ENCODE measurements around the gene CYSTM1.

Gene CYSTM1

GRCh38 chr5:140136624-140137023 lies 38.4 kb upstream of the CYSTM1 start:
- Histone ChIP-seq H3K36me3 (ENCODE audit: control insufficient read depth in 2 of 2, insufficient read depth in 2 of 2, low read length in 2 of 2) (no peaks in the 10 kb centered on the region), H3K4me1 (ENCODE audit: control insufficient read depth in 2 of 2, insufficient read depth in 2 of 2, low read length in 2 of 2) (no peaks in the 10 kb centered on the region)

GRCh38 chr5:140140435-140140834 lies 34.6 kb upstream of the CYSTM1 start:
- H3K27ac ChIP-seq (ENCODE audit: low read depth in 2 of 2, low read length in 2 of 2): no peak overlapping the region
- H3K27me3 ChIP-seq (ENCODE audit: control insufficient read depth in 2 of 2, insufficient read depth in 2 of 2, low read length in 2 of 2): no peaks in the 10 kb centered on the region
- H3K36me3 ChIP-seq (ENCODE audit: control insufficient read depth in 2 of 2, insufficient read depth in 2 of 2, low read length in 2 of 2): no peaks in the 10 kb centered on the region
- no peak overlapping the region for H3K9ac ChIP-seq (ENCODE audit: low read depth in 1 of 2, low read length in 2 of 2)
- peaks cover 3 to 4% of the 10 kb centered on the region in 2 donors for H3K4me1 ChIP-seq (ENCODE audit: control insufficient read depth in 2 of 2, insufficient read depth in 2 of 2, low read length in 2 of 2)
- no peak overlapping the region for H3K4me3 ChIP-seq (ENCODE audit: low read length in 2 of 2)
- no peaks in the 10 kb centered on the region for H3K9me3 ChIP-seq (ENCODE audit: control insufficient read depth in 2 of 2, low read length in 2 of 2)

More at GRCh38 chr5:140136624-140137023, 38.4 kb upstream of the CYSTM1 start:
- H3K27me3 ChIP-seq (ENCODE audit: control insufficient read depth in 2 of 2, insufficient read depth in 2 of 2, low read length in 2 of 2): no peaks in the 10 kb centered on the region
- H3K27ac ChIP-seq (ENCODE audit: low read depth in 2 of 2, low read length in 2 of 2): no peak overlapping the region
- H3K4me3 ChIP-seq (ENCODE audit: low read length in 2 of 2): no peak overlapping the region
- no peak overlapping the region for H3K9ac ChIP-seq (ENCODE audit: low read depth in 1 of 2, low read length in 2 of 2)
- no peaks in the 10 kb centered on the region for H3K9me3 ChIP-seq (ENCODE audit: control insufficient read depth in 2 of 2, low read length in 2 of 2)

- no peak overlapping the region for H3K4me3 ChIP-seq (ENCODE audit: low read length in 2 of 2)
- peaks cover 9 to 10% of the 10 kb centered on the region in 2 donors for H3K4me1 ChIP-seq (ENCODE audit: control insufficient read depth in 2 of 2, insufficient read depth in 2 of 2, low read length in 2 of 2)
- no peaks in the 10 kb centered on the region for H3K36me3 ChIP-seq (ENCODE audit: control insufficient read depth in 2 of 2, insufficient read depth in 2 of 2, low read length in 2 of 2)
- H3K27ac ChIP-seq (ENCODE audit: low read depth in 2 of 2, low read length in 2 of 2): no peak overlapping the region
- H3K9ac ChIP-seq (ENCODE audit: low read depth in 1 of 2, low read length in 2 of 2): no peak overlapping the region
- H3K9me3 ChIP-seq (ENCODE audit: control insufficient read depth in 2 of 2, low read length in 2 of 2): no peaks in the 10 kb centered on the region
- H3K27me3 ChIP-seq (ENCODE audit: control insufficient read depth in 2 of 2, insufficient read depth in 2 of 2, low read length in 2 of 2): no peaks in the 10 kb centered on the region
These were observed 33.7 kb upstream of the CYSTM1 start for GRCh38 chr5:140141241-140141640.

- no peaks in the 10 kb centered on the region for H3K9me3 ChIP-seq (ENCODE audit: control insufficient read depth in 2 of 2, low read length in 2 of 2)
- no peak overlapping the region for H3K27ac ChIP-seq (ENCODE audit: low read depth in 2 of 2, low read length in 2 of 2)
- H3K9ac ChIP-seq (ENCODE audit: low read depth in 1 of 2, low read length in 2 of 2): no peak overlapping the region
- no peaks in the 10 kb centered on the region for H3K36me3 ChIP-seq (ENCODE audit: control insufficient read depth in 2 of 2, insufficient read depth in 2 of 2, low read length in 2 of 2)
- peaks cover 9 to 12% of the 10 kb centered on the region in 2 donors for H3K4me1 ChIP-seq (ENCODE audit: control insufficient read depth in 2 of 2, insufficient read depth in 2 of 2, low read length in 2 of 2)
- no peaks in the 10 kb centered on the region for H3K27me3 ChIP-seq (ENCODE audit: control insufficient read depth in 2 of 2, insufficient read depth in 2 of 2, low read length in 2 of 2)
- no peak overlapping the region for H3K4me3 ChIP-seq (ENCODE audit: low read length in 2 of 2)
These were observed 32.7 kb upstream of the CYSTM1 start for GRCh38 chr5:140142246-140142645.

DNA sequence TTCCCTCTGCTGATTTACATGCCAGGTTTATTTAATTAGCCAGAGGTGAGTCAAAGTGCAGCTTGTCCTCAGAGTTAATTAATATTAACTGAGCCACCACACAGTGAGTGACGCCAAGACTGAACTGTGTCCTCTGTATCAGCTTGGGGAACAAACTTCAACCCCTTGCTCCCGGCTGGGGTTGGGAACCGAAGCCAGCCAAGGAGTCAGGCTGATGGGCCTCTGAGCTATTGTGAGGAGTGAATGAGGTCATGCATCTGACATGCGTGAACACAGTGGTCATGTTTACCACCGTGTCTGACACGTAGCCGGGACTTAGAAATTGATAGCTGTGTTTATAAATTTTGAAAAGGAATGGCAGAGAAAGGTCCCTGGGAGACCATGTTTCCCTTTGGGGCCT lies 32.1 kb upstream of the CYSTM1 start:
- Histone ChIP-seq H3K4me1 (ENCODE audit: control insufficient read depth in 2 of 2, insufficient read depth in 2 of 2, low read length in 2 of 2) (peaks cover 9 to 12% of the 10 kb centered on the region in 2 donors), H3K9me3 (ENCODE audit: control insufficient read depth in 2 of 2, low read length in 2 of 2) (no peaks in the 10 kb centered on the region), H3K36me3 (ENCODE audit: control insufficient read depth in 2 of 2, insufficient read depth in 2 of 2, low read length in 2 of 2) (no peaks in the 10 kb centered on the region), H3K27ac (ENCODE audit: low read depth in 2 of 2, low read length in 2 of 2) (no peak overlapping the region), H3K9ac (ENCODE audit: low read depth in 1 of 2, low read length in 2 of 2) (no peak overlapping the region), H3K27me3 (ENCODE audit: control insufficient read depth in 2 of 2, insufficient read depth in 2 of 2, low read length in 2 of 2) (no peaks in the 10 kb centered on the region), H3K4me3 (ENCODE audit: low read length in 2 of 2) (no peak overlapping the region)

- Histone ChIP-seq H3K27me3 (ENCODE audit: control insufficient read depth in 2 of 2, insufficient read depth in 2 of 2, low read length in 2 of 2) (no peaks in the 10 kb centered on the region), H3K4me3 (ENCODE audit: low read length in 2 of 2) (no peak overlapping the region), H3K36me3 (ENCODE audit: control insufficient read depth in 2 of 2, insufficient read depth in 2 of 2, low read length in 2 of 2) (no peaks in the 10 kb centered on the region), H3K4me1 (ENCODE audit: control insufficient read depth in 2 of 2, insufficient read depth in 2 of 2, low read length in 2 of 2) (peaks cover 9 to 12% of the 10 kb centered on the region in 2 donors), H3K9me3 (ENCODE audit: control insufficient read depth in 2 of 2, low read length in 2 of 2) (no peaks in the 10 kb centered on the region), H3K27ac (ENCODE audit: low read depth in 2 of 2, low read length in 2 of 2) (no peak overlapping the region), H3K9ac (ENCODE audit: low read depth in 1 of 2, low read length in 2 of 2) (no peak overlapping the region)
These were observed 31.3 kb upstream of the CYSTM1 start for GRCh38 chr5:140143521-140144258.

DNA sequence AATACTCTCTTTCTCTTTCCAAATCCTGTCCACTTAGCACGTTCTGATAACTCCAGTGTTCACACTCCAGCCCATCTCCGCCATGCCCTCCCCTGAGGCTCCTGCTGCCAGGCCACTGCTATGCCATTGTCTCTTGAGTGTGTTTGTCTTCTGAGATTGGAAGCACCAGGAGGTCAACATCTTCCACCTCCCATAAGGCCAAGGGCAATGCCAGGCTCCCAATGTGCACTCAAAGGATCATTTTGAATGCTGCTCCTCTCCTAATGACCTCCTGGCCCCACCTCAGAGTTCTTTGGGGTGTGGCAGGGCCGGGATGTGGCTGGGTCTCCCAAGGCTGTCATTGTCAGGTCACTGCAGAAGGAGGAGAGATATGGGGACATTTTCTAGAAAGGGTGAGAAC lies 29.7 kb upstream of the CYSTM1 start:
- Histone ChIP-seq H3K27ac (ENCODE audit: low read depth in 2 of 2, low read length in 2 of 2) (no peak overlapping the region), H3K4me1 (ENCODE audit: control insufficient read depth in 2 of 2, insufficient read depth in 2 of 2, low read length in 2 of 2) (peaks cover 9 to 12% of the 10 kb centered on the region in 2 donors)

DNA sequence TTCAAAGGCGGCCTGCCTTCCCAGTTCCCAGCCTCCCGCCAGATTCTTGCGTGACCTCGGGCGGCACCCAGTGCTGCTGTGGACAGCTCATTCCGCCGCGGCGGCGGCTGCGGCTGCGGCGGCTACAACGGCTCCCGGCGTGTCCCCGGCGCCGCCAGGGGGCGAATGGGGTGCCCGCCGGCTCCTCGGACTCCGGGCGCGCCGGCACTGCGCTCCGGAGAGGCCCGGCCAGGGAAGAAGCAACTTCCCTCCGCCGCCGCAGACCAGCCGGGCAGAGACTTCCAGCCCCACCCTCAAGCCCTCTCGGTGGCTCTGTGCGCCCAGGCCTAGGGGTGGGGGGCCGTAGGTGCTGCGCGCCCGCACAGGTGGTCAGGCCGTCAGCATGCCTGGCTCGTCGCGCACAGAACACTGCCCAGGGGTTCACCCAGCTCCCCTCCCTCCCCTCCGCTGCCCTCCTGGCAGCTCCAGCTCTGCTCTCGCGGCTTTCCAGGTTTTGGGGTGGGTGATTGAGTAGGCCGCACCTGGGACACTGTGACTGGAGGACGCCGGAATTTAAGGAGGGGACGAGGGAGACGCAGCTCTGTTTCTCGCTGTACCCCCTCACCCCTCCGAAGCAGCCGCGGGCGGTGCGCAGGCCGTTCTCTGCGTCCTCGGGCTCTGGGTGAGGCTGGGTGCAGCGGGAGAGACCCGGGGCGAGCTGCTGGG lies 29.0 kb upstream of the CYSTM1 start:
- Histone ChIP-seq H3K4me1 (ENCODE audit: control insufficient read depth in 2 of 2, insufficient read depth in 2 of 2, low read length in 2 of 2) (peaks cover 9 to 12% of the 10 kb centered on the region in 2 donors), H3K27ac (ENCODE audit: low read depth in 2 of 2, low read length in 2 of 2) (no peak overlapping the region), H3K36me3 (ENCODE audit: control insufficient read depth in 2 of 2, insufficient read depth in 2 of 2, low read length in 2 of 2) (no peaks in the 10 kb centered on the region), H3K27me3 (ENCODE audit: control insufficient read depth in 2 of 2, insufficient read depth in 2 of 2, low read length in 2 of 2) (no peaks in the 10 kb centered on the region), H3K4me3 (ENCODE audit: low read length in 2 of 2) (peak overlapping the region; percentile 39 to 40), H3K9me3 (ENCODE audit: control insufficient read depth in 2 of 2, low read length in 2 of 2) (no peaks in the 10 kb centered on the region), H3K9ac (ENCODE audit: low read depth in 1 of 2, low read length in 2 of 2) (no peak overlapping the region)

More for the DNA sequence above, 29.7 kb upstream of the CYSTM1 start:
- Histone ChIP-seq H3K9me3 (ENCODE audit: control insufficient read depth in 2 of 2, low read length in 2 of 2) (no peaks in the 10 kb centered on the region), H3K4me3 (ENCODE audit: low read length in 2 of 2) (peak overlapping the region; percentile 25 to 39), H3K27me3 (ENCODE audit: control insufficient read depth in 2 of 2, insufficient read depth in 2 of 2, low read length in 2 of 2) (no peaks in the 10 kb centered on the region), H3K36me3 (ENCODE audit: control insufficient read depth in 2 of 2, insufficient read depth in 2 of 2, low read length in 2 of 2) (no peaks in the 10 kb centered on the region), H3K9ac (ENCODE audit: low read depth in 1 of 2, low read length in 2 of 2) (no peak overlapping the region)

DNA sequence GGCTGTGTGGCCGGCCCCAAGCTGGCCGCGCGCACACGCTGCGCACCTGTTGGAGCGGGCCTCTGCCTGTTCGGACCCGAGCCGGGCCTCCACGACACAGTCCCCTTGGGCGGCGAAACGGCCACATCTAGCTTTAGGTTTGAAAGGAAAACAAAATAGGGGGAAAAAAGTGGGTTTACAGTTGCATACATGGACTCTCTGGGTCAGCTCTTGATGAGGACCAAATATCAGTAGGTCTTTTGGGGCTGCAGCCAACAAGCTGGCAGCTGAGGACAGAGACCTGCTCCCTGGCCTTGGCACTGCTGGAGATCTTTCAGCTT lies 28.5 kb upstream of the CYSTM1 start:
- H3K4me3 ChIP-seq (ENCODE audit: low read length in 2 of 2): no peak overlapping the region
- no peaks in the 10 kb centered on the region for H3K36me3 ChIP-seq (ENCODE audit: control insufficient read depth in 2 of 2, insufficient read depth in 2 of 2, low read length in 2 of 2)
- no peak overlapping the region for H3K9ac ChIP-seq (ENCODE audit: low read depth in 1 of 2, low read length in 2 of 2)
- no peaks in the 10 kb centered on the region for H3K9me3 ChIP-seq (ENCODE audit: control insufficient read depth in 2 of 2, low read length in 2 of 2)
- no peak overlapping the region for H3K27ac ChIP-seq (ENCODE audit: low read depth in 2 of 2, low read length in 2 of 2)
- peaks cover 9 to 12% of the 10 kb centered on the region in 2 donors for H3K4me1 ChIP-seq (ENCODE audit: control insufficient read depth in 2 of 2, insufficient read depth in 2 of 2, low read length in 2 of 2)
- H3K27me3 ChIP-seq (ENCODE audit: control insufficient read depth in 2 of 2, insufficient read depth in 2 of 2, low read length in 2 of 2): no peaks in the 10 kb centered on the region

DNA sequence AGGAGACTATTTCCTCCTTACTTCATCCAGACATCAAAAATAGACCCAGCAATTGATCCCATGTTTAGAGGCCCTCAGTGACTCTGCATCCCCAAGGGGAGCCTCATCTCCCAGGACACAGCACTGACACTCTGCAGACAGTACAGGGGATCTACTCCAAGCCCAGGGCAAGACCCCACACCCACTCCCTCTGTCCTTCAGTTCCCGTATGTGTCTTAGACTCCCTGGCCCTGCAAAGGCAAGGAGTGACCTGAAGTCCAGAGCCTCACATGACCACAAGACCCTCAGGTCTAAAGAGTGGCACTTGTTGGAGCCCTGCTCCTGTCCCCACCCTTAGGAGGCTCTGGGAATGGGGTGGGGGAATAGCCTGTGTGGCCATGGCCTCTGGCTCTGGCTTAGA lies 27.5 kb upstream of the CYSTM1 start:
- H3K4me1 ChIP-seq (ENCODE audit: control insufficient read depth in 2 of 2, insufficient read depth in 2 of 2, low read length in 2 of 2): peaks cover 9 to 12% of the 10 kb centered on the region in 2 donors
- no peak overlapping the region for H3K9ac ChIP-seq (ENCODE audit: low read depth in 1 of 2, low read length in 2 of 2)
- H3K9me3 ChIP-seq (ENCODE audit: control insufficient read depth in 2 of 2, low read length in 2 of 2): no peaks in the 10 kb centered on the region
- H3K36me3 ChIP-seq (ENCODE audit: control insufficient read depth in 2 of 2, insufficient read depth in 2 of 2, low read length in 2 of 2): no peaks in the 10 kb centered on the region
- H3K27me3 ChIP-seq (ENCODE audit: control insufficient read depth in 2 of 2, insufficient read depth in 2 of 2, low read length in 2 of 2): no peaks in the 10 kb centered on the region
- no peak overlapping the region for H3K27ac ChIP-seq (ENCODE audit: low read depth in 2 of 2, low read length in 2 of 2)
- H3K4me3 ChIP-seq (ENCODE audit: low read length in 2 of 2): no peak overlapping the region

All from mucosa of rectum (tissue), 2 donors.